Amygdala (tissue), 56 donors: Measurements from ENCODE around the gene CTSK.
"Not testable (repeated sequence)": the region's sequence is repeated elsewhere in the genome, so short reads cannot be mapped to it uniquely, and the experiment has no call there.

Experiments used
- DNase-seq, 56 donors: peaks; one replicate each; lab custom pipeline; 2025; lab: John Stamatoyannopoulos, UW

CTSK gene

DNA sequence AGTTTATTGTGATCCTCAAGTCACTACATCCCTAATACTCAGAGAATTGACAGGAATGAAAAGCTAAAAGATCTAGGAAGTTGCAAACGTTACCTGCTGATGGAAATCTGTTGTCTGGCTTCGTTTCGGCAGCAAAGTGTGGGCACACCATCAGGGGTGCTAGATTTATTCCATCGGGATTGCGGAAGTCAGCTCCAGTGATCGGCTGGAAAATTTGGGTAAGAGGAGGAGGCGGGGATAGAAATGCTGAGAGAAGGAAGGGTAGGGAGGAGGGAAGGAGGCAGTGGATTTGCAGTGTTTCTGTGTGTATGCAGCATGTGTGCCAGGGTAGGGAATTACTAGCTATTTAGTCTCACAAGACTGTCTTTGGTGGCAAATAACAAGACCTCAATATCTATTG, at the start of gene CTSK:
TSS of gene CTSK (minus strand) at position 140 of the 400 bp plus-strand sequence. CDS start 1,455 bp downstream, outside the sequence.
- DNase-seq = peak in 2 of 56 donors; percentile 0 to 3

GRCh38 chr1:150852734-150853133, 44.7 kb upstream of the CTSK start:
- DNase-seq = not testable (repeated sequence)

DNA sequence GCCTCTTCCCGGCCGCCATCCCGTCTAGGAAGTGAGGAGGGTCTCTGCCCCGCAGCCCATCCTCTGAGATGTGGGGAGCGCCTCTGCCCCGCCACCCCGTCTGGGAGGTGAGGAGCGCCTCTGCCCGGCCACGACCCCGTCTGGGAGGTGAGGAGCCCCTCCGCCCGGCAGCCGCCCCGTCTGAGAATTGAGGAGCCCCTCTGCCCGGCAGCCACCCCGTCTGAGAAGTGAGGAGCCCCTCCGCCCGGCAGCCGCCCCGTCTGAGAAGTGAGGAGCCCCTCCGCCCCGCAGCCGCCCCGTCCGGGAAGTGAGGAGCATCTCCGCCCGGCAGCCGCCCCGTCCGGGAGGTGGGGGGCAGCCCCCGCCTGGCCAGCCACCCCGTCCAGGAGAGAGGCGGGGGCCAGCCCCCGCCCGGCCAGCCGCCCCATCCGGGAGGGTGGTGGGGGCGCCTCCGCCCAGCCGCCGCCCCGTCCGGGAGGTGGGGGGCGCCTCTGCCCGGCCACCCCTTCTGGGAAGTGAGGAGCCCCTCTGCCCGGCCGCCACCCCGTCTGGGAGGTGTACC, 42.8 kb upstream of the CTSK start:
- DNase-seq = not testable (repeated sequence)

DNA sequence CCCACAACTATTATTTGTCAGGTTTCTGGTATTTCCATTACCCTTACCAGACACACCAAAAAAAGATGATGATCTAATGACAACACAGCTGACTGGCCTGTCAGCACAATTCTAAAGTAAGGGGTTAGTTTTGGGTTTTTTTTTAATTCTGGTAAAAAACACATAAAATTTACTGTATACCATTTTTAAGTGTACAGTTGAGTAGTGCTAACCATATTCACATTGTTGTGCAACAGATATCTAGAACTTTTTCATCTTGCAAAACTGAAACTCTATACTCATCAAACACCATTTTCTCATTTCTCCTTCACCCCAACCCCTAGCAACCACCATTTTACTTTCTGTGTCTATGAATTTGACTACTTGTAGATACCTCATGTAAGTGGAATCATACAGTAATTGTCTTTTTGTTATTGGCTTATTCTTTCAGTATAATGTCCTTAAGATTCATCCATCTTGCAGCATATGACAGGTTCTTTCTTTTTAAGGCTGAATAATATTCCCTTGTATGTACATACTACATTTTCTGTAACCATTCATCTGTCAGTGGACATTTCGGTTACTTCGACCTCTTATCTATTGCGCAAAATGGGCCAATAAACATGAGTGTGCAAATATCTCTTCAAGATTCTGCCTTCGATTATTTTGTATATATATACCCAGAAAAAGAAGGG, 38.5 kb upstream of the CTSK start:
- no peak for DNase-seq

DNA sequence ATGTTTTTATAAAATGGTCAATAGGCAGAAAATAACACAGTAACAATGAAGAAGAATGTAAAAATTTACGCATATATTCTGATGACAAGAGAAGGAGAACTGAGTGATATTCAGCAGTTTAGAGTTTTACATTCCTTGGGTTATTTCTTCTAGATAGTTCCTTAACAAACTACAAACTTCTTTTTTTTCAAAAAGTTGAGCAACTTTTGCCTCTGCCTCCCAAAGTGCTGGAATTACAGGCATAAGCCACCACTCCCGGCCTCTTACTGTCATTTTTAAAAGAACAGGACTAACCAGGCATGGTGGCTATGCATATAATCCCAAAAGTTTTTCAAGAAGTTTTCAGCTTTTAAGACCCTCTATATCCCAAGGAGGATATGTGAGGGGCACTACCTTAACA, 35.4 kb upstream of the CTSK start:
- no peak for DNase-seq

DNA sequence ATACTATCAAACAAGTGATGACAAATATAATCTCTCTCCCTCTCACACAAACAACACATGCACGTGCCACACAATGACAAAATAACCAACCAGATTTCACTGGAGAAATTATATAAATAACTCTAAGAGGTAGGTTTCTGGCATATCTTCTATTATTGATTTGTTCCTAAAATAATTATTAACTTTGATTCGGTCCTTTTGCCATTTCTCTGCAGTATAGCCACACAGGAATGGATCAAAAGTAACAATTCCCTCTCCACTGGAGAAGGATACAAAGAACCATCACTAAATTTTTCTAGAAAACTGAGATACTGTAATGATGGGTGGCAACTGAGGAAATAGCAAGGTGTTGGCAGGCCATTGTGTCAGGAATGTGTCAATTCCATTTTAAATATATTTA, 34.9 kb upstream of the CTSK start:
- no peak for DNase-seq

GRCh38 chr1:150842343-150842742, 34.3 kb upstream of the CTSK start:
- DNase-seq = no peak

- DNase-seq = no peak
These were observed 33.6 kb upstream of the CTSK start for GRCh38 chr1:150841626-150842025.

DNA sequence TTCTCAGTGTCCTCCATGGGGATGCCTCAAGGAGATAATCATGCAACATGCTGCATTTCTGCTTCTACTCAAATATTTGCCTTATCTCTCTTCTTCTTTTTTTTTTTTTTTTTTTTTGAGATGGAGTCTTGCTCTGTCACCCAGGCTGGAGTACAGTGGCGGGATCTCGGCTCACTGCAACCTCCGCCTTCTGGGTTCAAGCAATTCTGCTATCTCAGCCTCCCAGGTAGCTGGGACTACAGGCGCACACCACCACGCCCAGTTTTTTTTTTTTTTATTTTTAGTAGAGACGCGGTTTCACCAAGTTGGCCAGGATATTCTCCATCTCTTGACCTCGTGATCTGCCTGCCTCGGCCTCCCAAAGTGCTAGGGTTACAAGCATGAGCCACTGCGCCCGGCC, 32.8 kb upstream of the CTSK start:
- not testable (repeated sequence) for DNase-seq

DNA sequence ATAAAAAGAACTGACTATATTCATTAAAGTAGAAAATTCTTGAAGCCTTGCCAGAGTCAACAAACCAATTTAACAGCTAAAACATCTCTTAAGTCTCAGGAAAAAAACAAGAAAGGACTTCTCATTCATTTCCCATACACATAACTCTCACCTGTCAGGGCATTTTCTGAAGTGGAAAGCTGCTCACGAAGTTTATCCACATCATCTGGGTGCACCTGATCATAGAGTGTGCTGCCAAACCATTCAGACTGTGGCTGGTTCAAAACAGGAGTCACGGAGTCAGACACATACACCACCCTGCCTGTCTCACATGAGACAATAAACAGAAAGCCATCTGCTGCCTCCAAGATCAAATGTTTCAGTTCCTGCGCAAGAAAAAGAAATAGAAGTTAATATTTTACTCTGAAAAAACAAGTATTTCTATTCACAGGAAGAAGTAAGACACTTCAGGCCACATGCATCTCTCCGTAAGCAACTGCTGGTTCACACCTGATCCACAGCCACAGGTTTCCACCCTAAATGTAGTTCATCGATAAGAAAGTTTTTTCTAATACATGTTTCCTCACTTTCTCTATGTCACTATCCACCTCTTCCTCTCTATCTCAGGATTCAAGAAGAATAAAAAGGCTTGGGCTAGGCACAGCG, 28.2 kb upstream of the CTSK start:
- DNase-seq = no peak

- not testable (repeated sequence) for DNase-seq
These were observed 25.9 kb upstream of the CTSK start for GRCh38 chr1:150833961-150834360.

DNA sequence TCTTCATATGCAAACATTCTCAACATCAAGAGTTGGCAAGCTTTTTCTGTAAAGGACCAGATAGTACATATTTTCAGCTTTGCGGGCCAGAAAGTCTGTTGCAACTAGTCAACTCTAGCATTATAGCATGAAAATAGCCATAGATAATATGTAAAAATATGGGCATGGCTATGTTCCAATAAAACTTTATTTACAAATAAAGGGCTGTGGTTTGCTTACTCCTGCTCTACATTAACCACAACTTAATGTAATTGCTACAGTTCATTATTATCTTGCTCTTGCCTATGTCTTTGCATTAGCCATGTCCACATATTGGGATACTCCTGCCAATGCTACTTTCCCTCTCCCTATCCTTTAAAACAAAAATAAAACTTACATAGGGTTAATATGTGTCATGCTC, 24.5 kb upstream of the CTSK start:
- DNase-seq = no peak

DNA sequence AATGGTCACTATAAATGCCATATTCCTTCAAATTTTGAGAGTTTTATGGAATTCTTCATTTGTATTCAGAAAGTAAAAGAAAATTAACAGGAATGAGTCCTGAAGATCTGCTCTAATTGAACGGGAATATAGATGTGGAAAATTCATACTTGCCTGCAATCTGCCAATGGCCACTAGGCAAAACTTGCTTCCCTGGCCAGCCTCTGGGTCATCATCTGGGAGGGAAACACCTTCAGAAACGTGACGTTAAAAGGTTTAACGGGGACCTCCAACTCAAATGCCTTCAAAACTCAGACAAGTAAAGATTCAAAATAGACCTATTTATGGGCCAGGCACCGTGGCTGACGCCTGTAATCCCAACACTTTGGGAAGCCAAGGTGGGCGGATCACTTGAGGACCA, 21.7 kb upstream of the CTSK start:
- no peak for DNase-seq

- no peak for DNase-seq
These were observed 18.2 kb upstream of the CTSK start for GRCh38 chr1:150826299-150826698.

GRCh38 chr1:150820730-150821512, 12.9 kb upstream of the CTSK start:
- no peak for DNase-seq

- no peak for DNase-seq
These were observed 7.8 kb upstream of the CTSK start for GRCh38 chr1:150815871-150816270.

- DNase-seq = peak in 14 of 56 donors; percentile 2 to 34 (median 7)
These were observed 5.1 kb upstream of the CTSK start for GRCh38 chr1:150813028-150813707.

- no peak for DNase-seq
These were observed 3.0 kb upstream of the CTSK start for GRCh38 chr1:150810958-150811659.

DNA sequence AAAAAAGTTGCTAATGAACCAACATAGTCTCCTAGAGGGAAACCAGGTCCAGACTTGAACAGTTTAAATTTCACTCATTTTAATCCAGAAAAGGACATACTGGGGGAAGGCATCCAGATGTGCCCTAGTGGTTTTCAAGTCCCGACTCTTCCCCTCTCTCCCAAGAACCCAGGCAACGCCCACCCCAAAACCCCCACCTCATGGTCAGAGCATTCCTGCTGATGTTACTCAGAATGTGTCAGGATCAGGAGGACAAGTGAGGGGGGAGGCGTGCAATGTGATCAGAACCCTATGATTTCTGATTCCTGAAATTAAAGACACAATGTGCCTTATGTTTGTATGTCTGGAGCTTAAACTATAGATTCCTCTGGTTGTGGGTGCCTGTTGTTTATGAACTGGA, 1.6 kb upstream of the CTSK start:
- DNase-seq = no peak

- DNase-seq = no peak
These were observed 786 bp upstream of the CTSK start for GRCh38 chr1:150808846-150809245.
